Fibroblast of lung (primary cell): ENCODE results near the gene SYNJ1.

Experiments used
- CTCF ChIP-seq, 2 donors: IDR thresholded peaks in 1 of 2; conservative IDR thresholded peaks in 1 of 2; 1 replicate in 1 of 2; 2 replicates in 1 of 2; pipeline ENCODE4 v1.5.1; 2011 to 2012; ENCODE audit warnings: low read length in 2 of 2, control low read depth in 1 of 2, inconsistent platforms in 1 of 2, low read depth in 1 of 2, mild to moderate bottlenecking in 1 of 2
- EZH2 ChIP-seq: IDR thresholded peaks from 2 replicates; pipeline ENCODE4 v1.5.1; 2012; ENCODE audit warnings: low read length, control low read depth, mild to moderate bottlenecking; ENCODE audit errors: missing control alignments

- TF ChIP-seq CTCF (conservative IDR thresholded peaks at IDR 0.05 in 1 of 2, IDR thresholded peaks at IDR 0.05 in 1 of 2; ENCODE audit: low read depth in 1 of 2, low read length in 2 of 2) (no peak), EZH2 (no peak)
Measured at GRCh38 chr21:32687643-32688345, 40.0 kb downstream of the SYNJ1 start.
